Vagina (tissue), 2 donors: ENCODE measurements around the gene OSBPL10. TPM values are rescaled to one million over a fixed set of nuclear protein-coding genes. Genes with fewer than 3 reads are reported as not detected.
"Not testable (repeated sequence)": the region's sequence is repeated elsewhere in the genome, so short reads cannot be mapped to it uniquely, and the experiment has no call there.

ENCODE experiments used
- DNase-seq, 2 donors: peaks; one replicate each; pipeline ENCODE4 v3.0.0-alpha.2; 2017; ENCODE audit errors: extremely low spot score in 2 of 2
- H3K27ac ChIP-seq: fragments of 200-600 bp; sonication (generic); one replicate; pipeline ENCODE4 v1.5.1; 2019
- H3K27me3 ChIP-seq: fragments of 200-600 bp; sonication (generic); one replicate; pipeline ENCODE4 v1.5.1; 2019
- H3K36me3 ChIP-seq, 2 donors: fragments of 200-600 bp; sonication (generic); one replicate each; pipeline ENCODE4 v1.5.1; 2017 to 2019
- H3K4me1 ChIP-seq: fragments of 200-600 bp; sonication (generic); one replicate; pipeline ENCODE4 v1.5.1; 2019
- H3K4me3 ChIP-seq, 2 donors: fragments of 200-600 bp; sonication (generic); 1 replicate in 1 of 2; 2 replicates in 1 of 2; pipeline ENCODE4 v1.5.1; 2016 to 2019
- H3K9me3 ChIP-seq: fragments of 200-600 bp; sonication (generic); one replicate; pipeline ENCODE4 v1.5.1; 2019
- CTCF ChIP-seq, 3 experiments: fragments of 450-650 bp in 2 of 3; fragments of 200-600 bp in 1 of 3; sonication (generic) in 1 of 3; IDR thresholded peaks; one replicate each; pipeline ENCODE4 v1.5.1; 2017 to 2019; ENCODE audit warnings: antibody characterized with exemption in 3 of 3, mild to moderate bottlenecking in 2 of 3, moderate library complexity in 2 of 3
- POLR2A ChIP-seq, 2 donors: fragments of 450-650 bp; IDR thresholded peaks; one replicate each; pipeline ENCODE4 v1.6.1; 2017; ENCODE audit warnings: antibody characterized with exemption in 2 of 2, mild to moderate bottlenecking in 2 of 2, moderate library complexity in 2 of 2
- POLR2AphosphoS5 ChIP-seq, 2 donors: sonication (generic); formaldehyde crosslinking; IDR thresholded peaks; one replicate each; pipeline ENCODE4 v1.9.0; 2017; ENCODE audit warnings: antibody characterized with exemption in 2 of 2, mild to moderate bottlenecking in 2 of 2, low read depth in 1 of 2; ENCODE audit not compliant: insufficient read depth in 1 of 2
- intact Hi-C: fragments of 100-400 bp; cut with DNase I; formaldehyde crosslinking; loops from one replicate; pipeline ENCODE4 v1.15.1; 2023
- total RNA-seq: library from RNA; depleted of rRNA; stranded (reverse); fragments of >200 nt; gene quantifications from one replicate; pipeline ENCODE4 v1.2.3, GENCODE V29; 2016

OSBPL10 gene
- total RNA-seq, 1 donor from 2014 or later, result 33.9 TPM

GRCh38 chr3:31692751-31693150 is 288.3 kb downstream of the OSBPL10 start:
- intact Hi-C loops, result no loop called here
- Histone ChIP-seq H3K4me1 (no peaks in the 10 kb centered on the region), H3K9me3 (no peaks in the 10 kb centered on the region), H3K27ac (no peak overlapping the region), H3K4me3 (no peak overlapping the region), H3K27me3 (no peaks in the 10 kb centered on the region), H3K36me3 (no peaks in the 10 kb centered on the region)
- no peak for DNase-seq
- no peak for TF ChIP-seq POLR2AphosphoS5 (IDR thresholded peaks at IDR 0.05; ENCODE audit: insufficient read depth in 1 of 2, low read depth in 1 of 2)
- TF ChIP-seq CTCF (IDR thresholded peaks at IDR 0.05), result no peak
- no peak for TF ChIP-seq POLR2A (IDR thresholded peaks at IDR 0.05)

GRCh38 chr3:31690771-31691170 is 290.3 kb downstream of the OSBPL10 start:
- Histone ChIP-seq H3K27ac (no peak overlapping the region), H3K36me3 (no peaks in the 10 kb centered on the region), H3K4me3 (no peak overlapping the region), H3K27me3 (no peaks in the 10 kb centered on the region), H3K9me3 (no peaks in the 10 kb centered on the region), H3K4me1 (no peaks in the 10 kb centered on the region)
- TF ChIP-seq POLR2A (IDR thresholded peaks at IDR 0.05) (no peak), CTCF (IDR thresholded peaks at IDR 0.05) (no peak), POLR2AphosphoS5 (IDR thresholded peaks at IDR 0.05; ENCODE audit: insufficient read depth in 1 of 2, low read depth in 1 of 2) (no peak)
- DNase-seq, result no peak
- intact Hi-C loops, result no loop called here

- H3K36me3 ChIP-seq, H3K27me3 ChIP-seq, H3K4me3 ChIP-seq, H3K9me3 ChIP-seq, H3K27ac ChIP-seq, intact Hi-C loops, H3K4me1 ChIP-seq, DNase-seq: not testable (repeated sequence)
Measured at GRCh38 chr3:31689523-31689922, 291.5 kb downstream of the OSBPL10 start.

GRCh38 chr3:31688984-31689383 is 292.1 kb downstream of the OSBPL10 start:
- intact Hi-C loops, result no loop called here
- H3K27ac ChIP-seq, result no peak overlapping the region
- H3K4me1 ChIP-seq, result no peaks in the 10 kb centered on the region
- H3K36me3 ChIP-seq, result no peaks in the 10 kb centered on the region
- no peak for TF ChIP-seq CTCF (IDR thresholded peaks at IDR 0.05)
- TF ChIP-seq POLR2AphosphoS5 (IDR thresholded peaks at IDR 0.05; ENCODE audit: insufficient read depth in 1 of 2, low read depth in 1 of 2), result no peak
- no peak for TF ChIP-seq POLR2A (IDR thresholded peaks at IDR 0.05)
- no peaks in the 10 kb centered on the region for H3K9me3 ChIP-seq
- no peaks in the 10 kb centered on the region for H3K27me3 ChIP-seq
- H3K4me3 ChIP-seq, result no peak overlapping the region
- no peak for DNase-seq

GRCh38 chr3:31687020-31687802 is 293.9 kb downstream of the OSBPL10 start:
- no peak overlapping the region for H3K4me3 ChIP-seq
- intact Hi-C loops, result no loop called here
- no peaks in the 10 kb centered on the region for H3K27me3 ChIP-seq
- no peaks in the 10 kb centered on the region for H3K9me3 ChIP-seq
- DNase-seq, result no peak
- H3K4me1 ChIP-seq, result no peaks in the 10 kb centered on the region
- peaks cover 0 to 8% of the 10 kb centered on the region in 2 donors for H3K36me3 ChIP-seq
- no peak overlapping the region for H3K27ac ChIP-seq
- no peak for TF ChIP-seq POLR2A (IDR thresholded peaks at IDR 0.05)
- TF ChIP-seq POLR2AphosphoS5 (IDR thresholded peaks at IDR 0.05; ENCODE audit: insufficient read depth in 1 of 2, low read depth in 1 of 2), result no peak
- no peak for TF ChIP-seq CTCF (IDR thresholded peaks at IDR 0.05)
